Midbrain (tissue), 1 donor: ENCODE results near the gene GTPBP1.

Source experiments
- DNase-seq: peaks from one replicate; lab custom pipeline; 2025; lab: John Stamatoyannopoulos, UW

Gene GTPBP1

GRCh38 chr22:38705235-38706100 is at the start of gene GTPBP1:
Gene GTPBP1 (plus strand): TSS chr22:38705944. CDS start chr22:38705956, 12 bp downstream.
- DNase-seq, result peak; percentile 100

GRCh38 chr22:38656256-38657044 is 49.3 kb upstream of the GTPBP1 start, which contains the start of the genes CBY1 and FAM227A:
Gene CBY1 (plus strand): TSS chr22:38656638. CDS start chr22:38668055, 11,417 bp downstream.
Gene FAM227A (minus strand): TSS chr22:38656392. CDS start chr22:38650168, 6,224 bp downstream.
- DNase-seq, result peak; percentile 97

DNA sequence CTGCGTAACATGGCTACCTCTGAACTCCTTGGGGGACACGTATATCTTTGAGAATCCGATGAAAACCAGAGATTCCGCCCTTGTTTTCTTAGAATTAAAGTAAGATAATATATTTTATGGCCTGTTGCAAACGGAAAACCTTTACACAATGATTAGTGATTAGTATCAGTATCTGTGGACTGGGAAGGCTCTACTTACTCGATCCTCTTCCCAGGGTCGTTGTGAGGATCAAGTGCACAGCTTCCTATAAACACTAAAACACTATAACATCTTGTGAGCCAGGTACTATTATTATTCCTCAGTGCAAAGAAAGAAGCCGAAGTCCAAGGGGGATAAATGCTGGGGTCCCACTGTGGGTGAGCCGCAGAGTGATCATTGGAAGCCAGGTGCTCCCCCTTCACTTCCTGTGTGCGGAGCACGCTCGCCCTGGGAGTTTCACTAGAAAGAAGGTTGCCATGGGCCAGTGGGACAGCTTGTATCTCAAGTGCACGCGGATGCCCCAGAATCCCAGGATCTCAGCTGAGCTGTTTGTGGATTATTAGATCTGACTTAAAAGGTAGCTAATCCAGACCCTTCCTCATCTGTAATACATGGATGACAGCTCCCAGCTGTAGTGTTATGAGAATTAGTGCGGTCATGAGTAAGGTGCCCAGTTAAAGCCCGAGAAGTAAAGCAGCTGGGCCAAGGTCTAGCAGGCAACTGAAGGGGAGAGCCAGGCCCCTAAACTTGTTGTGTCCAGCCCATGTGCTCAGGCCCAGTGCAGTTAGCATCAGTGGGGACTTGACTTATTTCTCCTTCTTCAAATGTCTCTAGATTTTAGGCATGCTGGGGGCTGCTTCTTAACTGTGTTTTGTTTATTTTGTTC is 48.5 kb upstream of the GTPBP1 start:
- DNase-seq, result no peak

- DNase-seq, result peak; percentile 56
Observed at GRCh38 chr22:38674888-38675287, 30.9 kb upstream of the GTPBP1 start.

DNA sequence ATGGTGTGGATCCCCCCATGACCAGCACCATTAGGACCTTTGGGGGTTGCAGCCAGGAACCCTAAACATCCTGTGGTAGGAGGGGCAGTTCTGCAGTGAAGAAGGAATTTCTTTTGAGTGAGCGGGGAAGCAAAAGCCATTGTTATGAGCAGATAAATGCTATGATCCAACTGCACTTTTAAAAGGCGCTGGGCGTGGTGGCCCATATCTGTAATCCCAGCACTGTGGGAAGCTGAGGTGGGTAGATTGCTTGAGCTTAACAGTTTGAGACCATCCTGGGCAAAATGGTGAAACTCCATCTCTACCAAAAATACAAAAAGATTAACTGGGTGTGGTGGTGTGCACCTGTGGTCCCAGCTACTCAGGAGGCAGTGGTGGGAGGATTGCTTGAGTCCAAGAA is 29.9 kb upstream of the GTPBP1 start:
- no peak for DNase-seq

DNA sequence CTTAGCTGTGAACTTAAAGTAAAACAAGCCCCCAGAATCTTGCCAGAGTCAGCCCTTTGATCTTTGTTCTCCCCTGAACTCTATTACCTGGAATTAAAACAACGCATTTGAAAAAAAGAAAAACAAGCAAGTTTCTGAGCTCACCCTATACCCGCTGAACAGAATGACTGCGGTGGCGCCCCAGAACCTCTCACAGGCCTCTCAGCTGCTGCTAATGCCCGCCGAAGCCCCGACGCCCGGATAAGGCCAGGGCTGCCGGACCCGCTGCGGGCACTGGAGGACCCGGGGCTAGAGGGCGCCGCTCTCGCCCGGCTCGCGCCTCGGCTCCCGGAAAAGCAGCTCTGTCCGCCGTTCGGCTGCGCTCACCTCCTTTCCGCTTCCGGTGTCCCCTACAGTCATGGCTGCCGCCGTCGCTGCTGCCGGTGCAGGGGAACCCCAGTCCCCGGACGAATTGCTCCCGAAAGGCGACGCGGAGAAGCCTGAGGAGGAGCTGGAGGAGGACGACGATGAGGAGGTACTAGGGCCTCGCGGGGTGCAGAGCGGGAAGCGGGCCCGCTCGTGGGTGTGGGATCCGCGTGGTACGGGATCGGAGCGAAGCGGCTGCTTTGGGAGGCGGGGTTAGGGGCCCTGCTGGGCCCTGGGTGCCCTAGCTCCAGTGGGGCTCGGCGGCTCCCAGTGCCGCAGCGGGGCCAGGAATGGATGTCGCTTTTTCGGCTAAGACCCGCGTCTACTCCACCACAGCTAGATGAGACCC is 24.0 kb upstream of the GTPBP1 start, which contains the start of gene TOMM22:
TOMM22 (plus strand) TSS at position 376 of the 754 bp plus-strand sequence; CDS start at position 398, 22 bp downstream.
- DNase-seq, result peak; percentile 94

DNA sequence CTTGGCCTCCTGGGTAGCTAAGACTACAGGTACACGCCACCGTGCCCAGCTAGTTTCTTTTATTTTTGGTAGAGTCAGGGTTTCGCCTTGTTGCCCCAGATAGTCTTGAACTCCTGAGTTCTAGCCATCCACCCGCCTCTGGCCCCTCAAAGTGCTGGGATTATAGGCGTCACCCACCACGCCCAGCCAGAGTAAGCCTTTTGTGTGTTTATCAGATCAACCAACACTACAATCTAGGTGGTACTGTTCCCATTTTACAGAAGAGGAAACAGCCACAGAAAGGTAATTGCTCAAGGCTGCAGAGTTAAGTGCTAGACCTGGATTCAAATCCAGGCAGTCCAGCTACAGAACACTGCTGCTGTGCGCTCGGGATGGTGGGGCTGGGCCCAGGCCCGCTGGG is 20.8 kb upstream of the GTPBP1 start:
- no peak for DNase-seq

- no peak for DNase-seq
Observed at GRCh38 chr22:38685761-38686160, 20.0 kb upstream of the GTPBP1 start.

DNA sequence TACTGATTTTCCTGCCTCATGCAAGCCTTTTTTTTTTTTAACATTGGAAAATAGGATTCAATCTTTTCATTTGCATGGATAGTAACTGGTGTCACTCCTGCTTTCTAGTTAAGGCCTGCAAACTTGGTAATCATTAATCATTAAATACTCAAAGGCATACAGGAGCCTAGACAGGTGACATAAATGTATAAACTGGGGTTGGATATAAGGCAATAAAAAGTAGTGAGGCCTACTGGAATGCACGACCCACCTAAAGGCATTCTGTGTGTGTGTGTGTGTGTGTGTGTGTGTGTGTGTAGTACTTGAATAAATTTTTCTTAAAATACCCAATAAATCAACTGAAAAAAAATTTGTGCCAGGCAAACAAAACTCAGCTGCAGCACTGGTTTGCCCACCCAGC is 16.1 kb upstream of the GTPBP1 start:
- no peak for DNase-seq

DNA sequence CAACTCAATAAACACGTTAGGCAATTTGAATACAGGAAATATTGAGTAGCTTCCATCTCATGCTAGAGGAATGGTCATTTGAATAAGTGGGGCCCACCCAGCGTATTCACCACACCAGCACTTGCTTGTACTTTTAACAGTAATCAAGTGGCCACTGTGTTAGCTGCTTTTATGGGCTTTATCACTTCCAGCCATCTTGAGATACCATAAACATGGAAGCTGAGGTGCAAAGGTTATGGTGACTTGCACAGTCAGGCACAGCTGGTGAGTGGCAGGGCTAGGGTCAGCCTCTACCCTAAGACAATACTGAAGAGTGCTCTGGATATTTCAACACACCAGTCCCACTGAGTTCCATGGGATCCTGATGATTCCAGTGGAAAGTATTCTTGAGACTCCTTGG is 11.7 kb upstream of the GTPBP1 start:
- DNase-seq, result no peak

- DNase-seq, result no peak
Observed at GRCh38 chr22:38694940-38695339, 10.8 kb upstream of the GTPBP1 start.

DNA sequence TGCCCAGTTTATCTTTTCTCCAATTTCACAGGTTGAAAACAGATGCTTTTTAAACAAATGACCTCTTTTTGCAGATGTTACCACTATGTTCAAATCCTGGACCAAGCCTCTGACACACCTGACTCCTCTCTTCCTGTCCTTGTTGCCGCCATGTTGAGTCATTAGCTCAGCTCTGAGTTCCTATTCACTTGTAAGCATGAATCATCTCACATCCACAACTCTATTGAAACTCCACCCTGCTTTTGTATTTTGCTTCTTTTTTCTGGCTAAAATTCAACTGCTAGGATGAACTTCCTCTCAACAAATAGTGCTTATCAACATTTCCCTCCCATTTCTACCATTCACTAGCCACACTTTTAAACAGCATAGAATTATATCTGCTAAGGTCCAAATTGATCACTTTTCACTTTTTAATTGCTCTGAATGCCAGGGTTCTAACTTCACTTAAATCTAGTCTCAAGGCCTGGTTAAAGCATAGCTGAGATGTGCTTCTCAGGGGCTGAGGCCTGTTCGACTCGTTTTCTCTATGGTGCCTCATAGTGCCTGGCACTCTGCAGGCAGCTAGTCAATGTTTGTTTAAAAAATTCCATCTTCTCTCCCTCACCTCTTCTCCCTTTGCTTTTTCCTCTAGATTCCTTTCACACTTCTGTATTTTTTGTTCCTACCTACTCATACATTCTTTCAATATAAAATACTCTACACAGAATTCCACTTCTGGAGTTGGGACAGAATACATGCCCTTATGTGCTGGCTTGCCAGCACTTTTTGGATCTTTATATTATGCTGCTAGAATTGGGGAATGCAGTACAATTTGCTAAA is 8.9 kb upstream of the GTPBP1 start:
- DNase-seq, result no peak

GRCh38 chr22:38697425-38698089 is 8.2 kb upstream of the GTPBP1 start:
- DNase-seq, result no peak

GRCh38 chr22:38698407-38699094 is 7.2 kb upstream of the GTPBP1 start:
- no peak for DNase-seq

- DNase-seq, result no peak
Observed at GRCh38 chr22:38699143-38699542, 6.6 kb upstream of the GTPBP1 start.

GRCh38 chr22:38699784-38700183 is 6.0 kb upstream of the GTPBP1 start:
- DNase-seq, result no peak

- DNase-seq, result no peak
Observed at GRCh38 chr22:38700270-38700788, 5.4 kb upstream of the GTPBP1 start.

- DNase-seq, result peak; percentile 95
Observed at GRCh38 chr22:38700789-38701628, 4.7 kb upstream of the GTPBP1 start, which contains the start of gene JOSD1. Gene JOSD1 (minus strand): TSS chr22:38700943. CDS start chr22:38699987, 956 bp downstream.
